Stimulated activated CD8-positive, alpha-beta memory T cell treated with anti-CD3 and anti-CD28 coated beads, Interleukin-7, amount 100 ng/mL, for 48 hours (primary cell): ENCODE results near the gene PPY.
"Not testable (repeated sequence)": the region's sequence is repeated elsewhere in the genome, so short reads cannot be mapped to it uniquely, and the experiment has no call there.

Source experiments
- DNase-seq, 2 donors: peaks; one replicate each; pipeline ENCODE4 v3.0.0-alpha.2; 2020; ENCODE audit warnings: low read depth in 1 of 2; ENCODE audit errors: extremely low read depth in 1 of 2

PPY gene, protein sequence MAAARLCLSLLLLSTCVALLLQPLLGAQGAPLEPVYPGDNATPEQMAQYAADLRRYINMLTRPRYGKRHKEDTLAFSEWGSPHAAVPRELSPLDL

DNA sequence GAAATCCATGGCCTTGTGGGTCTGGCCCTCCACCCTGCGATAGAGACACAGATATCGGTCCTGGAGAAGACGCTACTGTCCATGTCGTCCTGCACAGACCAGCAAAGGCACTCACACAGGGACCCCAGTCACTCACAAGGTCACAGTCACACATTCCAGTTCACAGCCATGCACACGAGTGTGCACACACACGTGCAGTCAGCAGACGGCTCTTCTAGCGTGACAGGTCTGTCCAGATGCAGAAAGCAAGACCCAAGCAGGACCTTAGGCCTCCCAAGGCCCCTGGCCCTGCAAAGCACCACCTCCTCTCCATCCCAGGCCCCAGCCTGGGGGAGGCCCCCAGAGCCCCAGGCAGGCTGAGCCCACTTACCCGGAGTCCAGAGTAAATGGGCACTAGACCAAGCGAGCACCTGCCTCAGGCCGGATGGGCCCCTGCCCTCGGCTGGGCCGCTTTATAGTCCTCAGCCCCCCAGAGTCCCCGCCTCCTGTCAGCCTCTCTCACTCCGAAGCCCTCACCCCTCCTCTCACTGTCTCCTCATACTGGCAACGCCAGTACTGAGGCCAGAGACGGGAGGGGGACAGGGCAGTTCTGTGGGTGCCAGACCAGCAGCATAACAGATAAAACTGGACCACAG lies at the start of gene PPY:
Gene PPY (minus strand): TSS at position 426 of the 635 bp plus-strand sequence. CDS start 822 bp downstream, outside the sequence.
- DNase-seq = no peak

DNA sequence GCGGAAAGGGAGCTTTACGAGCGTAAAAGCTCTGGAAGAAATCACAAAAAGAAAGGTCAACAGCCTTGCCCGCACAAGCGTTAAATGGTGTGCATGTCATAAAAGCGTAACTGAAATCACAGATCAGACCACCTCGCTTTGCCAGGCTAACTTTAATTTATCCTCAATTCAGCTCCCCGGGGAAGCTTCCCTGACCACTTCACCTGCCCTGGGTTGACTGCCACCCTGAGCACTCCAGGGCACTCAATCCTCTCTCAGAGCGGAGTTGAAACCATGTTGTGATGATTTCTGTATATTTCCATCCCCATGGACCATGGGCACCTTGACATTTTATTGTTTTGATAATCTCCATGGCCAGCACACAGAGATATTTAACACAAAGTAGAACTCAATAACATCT lies 46.0 kb upstream of the PPY start:
- no peak for DNase-seq

DNA sequence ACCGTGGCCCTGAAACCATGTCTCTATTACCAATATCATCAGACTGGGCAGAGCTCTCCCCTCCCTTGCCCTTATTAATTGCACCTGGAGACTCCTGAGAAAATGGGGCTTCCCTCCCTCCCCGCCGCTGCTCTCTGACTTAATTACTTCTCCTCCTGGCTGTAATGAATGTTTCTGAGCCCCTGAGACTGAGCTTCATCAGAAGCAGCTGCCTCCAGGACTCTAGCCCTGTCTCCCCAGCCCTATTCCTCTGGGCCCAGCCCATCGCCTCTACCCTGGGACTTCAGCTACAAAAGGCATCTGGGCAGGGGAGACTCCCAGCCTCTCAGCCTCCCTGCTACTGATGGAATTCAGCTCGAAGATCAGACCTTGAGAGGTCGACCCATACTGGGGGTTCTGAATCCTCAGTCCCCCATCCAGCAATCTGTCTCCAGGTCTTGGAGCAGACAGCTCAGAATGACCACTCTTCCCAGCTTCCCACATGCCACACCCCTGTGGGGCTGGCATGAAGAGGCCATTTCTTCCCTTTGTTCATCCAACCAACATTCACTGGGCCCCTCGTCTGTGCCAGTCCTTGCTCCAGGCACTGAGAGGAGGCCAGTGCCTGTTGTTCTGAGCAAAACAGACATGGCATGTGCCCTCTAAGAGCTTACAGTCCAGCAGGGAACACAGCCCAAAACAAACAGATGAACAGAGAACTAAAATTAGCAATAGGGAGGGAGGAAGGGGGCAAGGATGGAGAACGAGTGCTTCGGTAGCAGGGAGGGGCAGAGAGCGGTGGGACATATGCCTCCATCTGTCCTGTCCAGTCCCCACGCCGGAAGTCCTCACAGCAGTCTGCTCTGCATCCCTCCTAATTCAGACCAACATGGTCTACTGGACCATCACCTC lies 45.1 kb upstream of the PPY start:
- no peak for DNase-seq

DNA sequence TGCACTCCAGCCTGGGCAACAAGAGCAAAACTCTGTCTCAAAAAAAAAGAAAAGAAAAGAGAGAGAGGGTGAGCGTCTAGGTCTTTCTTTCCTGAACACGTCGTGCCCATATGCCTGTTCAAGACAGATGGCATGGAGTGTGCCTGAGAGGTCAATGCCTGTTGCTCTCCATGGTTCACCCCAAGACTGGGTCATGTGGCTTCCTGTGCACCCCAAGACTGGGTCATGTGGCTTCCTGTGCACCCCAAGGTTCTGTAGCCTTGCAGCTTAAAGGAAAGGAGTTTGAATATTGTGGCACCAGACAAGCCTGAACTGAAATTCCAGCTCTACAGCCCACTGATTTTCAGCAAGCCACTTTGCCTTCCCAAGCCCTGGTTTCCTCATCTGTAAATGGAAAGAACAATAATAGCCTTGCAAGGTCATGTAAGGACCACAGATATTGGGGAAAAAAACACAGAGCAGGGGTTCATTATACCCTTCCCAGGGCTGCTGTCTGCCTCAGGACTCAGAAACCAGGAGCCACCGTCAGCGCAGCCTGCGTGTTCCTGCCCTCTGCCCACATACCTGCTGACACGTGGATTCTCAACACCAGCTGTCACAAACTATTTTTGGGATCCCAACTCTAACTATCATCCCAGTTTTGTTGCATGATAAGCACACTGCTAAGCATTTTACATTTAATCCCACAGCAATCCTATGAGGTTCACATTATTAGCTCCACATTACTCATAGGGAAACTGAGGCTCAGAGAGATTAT lies 44.1 kb upstream of the PPY start:
- DNase-seq = no peak

DNA sequence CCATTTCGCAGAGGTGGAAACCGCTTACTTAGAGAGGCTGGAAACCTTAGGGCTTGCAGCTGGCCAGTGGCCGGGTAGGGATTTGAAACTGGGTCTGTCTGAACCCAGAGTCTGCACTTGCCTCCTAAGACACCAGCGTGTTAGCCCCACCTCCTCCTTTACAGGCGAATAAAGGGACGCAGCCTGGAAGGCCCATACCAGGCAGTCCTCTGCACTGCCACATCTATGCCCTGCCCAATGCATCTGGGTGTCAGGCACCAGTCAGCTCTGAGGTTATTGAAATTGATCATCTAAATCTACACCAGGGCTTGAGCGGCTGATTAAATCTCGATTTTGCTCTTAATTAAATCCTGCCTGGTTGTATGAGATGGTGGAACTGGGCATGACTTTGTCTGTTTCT lies 42.2 kb upstream of the PPY start:
- DNase-seq = no peak

DNA sequence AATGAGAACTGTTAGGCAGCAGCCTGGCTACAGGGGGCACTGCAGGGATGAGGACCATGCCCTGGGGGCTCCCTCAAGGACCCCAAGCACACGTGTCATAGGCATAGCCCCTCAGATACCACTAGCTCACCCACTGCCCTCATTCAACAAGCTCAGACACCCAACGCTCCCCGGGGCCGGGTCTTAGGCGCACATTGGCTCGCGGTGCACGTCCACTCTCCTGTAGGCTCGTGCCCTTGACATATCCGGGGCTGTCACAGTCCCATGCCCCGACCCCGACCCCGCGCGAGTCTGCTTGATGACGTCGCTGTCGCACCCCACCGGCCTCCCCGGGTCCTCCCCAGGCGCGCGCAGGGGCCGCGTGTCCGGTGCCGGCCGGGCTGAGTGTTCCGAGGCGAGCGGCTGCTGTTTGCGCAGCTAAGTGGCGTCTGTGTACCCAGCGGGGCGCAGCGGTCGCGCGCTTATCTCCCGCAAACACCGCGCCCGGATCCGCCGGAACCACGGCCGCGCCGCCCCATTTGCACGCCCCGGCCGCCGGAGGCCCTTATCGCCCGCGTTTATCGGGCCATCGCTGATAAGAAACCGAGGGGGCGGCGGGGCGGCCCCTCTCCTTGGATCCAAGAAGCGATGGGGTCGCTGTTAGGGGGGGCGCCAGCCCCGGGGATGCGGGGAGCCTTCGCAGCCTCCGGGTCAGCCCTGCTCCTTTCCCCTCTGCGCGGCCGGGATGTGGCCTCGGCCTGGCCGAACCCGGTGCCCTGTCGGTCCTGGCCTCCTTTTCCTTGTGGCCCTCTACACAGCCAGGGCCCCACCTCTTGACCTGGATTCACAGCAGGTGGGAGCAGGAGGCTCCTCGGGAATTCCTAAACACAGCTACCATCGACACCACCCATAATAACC lies 41.5 kb upstream of the PPY start:
- DNase-seq = no peak

- DNase-seq = no peak
Observed at GRCh38 chr17:43983196-43983514, 40.9 kb upstream of the PPY start.

- no peak for DNase-seq
Observed at GRCh38 chr17:43982171-43982570, 39.9 kb upstream of the PPY start.

DNA sequence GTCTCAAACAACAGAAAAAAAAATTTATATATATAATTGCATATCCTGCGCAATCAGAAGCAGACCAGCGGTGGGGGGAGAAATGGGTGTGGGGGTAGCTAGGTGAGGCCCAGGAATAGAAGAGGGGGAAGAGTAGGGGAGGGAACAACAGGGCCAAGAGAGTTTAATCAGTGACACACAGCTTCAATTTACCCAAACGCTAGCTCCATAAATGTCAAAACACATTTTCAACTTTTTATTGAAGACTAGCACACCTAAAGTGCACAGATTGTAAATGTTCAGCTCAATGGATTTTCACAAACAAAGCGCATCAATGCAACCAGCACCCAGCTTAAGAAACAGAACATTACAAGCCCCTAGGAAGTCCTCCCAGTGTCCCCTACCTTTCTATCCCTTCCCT lies 37.4 kb upstream of the PPY start:
- DNase-seq = no peak

- no peak for DNase-seq
Observed at GRCh38 chr17:43979011-43979410, 36.7 kb upstream of the PPY start.

GRCh38 chr17:43978078-43978477 lies 35.8 kb upstream of the PPY start:
- no peak for DNase-seq

DNA sequence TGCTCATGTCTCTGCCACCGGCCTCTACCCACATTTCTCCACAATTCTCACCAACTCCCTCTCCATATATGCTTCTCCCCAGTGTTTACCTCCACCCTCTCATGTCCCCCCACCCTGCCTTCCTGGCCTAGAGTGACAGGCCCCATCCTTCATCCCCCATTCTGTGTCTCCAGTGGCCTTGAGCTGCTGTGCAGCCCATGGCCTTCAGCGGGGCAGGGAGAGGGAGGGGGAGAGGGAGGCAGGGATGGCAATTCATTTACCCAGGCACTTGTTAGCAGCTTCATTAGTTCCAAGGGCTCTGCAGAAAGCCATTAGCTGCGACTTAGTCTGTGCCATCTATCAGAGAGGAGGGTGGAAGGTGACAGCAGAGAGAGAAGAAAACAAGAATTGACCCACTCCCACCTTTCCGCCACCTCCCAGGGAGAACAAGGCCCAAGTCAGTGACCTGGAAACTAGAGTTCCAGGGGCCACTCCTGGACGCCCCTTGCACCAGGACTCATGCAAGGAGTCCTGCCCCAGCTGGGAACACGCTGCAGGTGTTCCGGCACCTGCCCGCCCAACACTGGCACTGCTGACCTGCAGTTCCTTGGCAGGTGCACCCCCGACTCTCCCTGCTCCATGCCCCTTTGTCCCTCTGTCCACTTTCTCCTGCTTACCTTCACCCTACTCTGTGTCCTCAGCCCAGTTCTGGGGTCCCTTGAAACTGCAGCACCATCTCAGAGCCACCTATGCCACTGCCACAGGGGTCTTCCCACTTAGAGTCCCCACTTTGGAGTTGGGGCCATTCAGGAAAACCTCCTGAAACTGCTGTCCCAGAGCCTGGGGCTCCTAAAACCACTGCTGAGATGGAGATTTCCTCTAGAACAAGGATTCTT lies 34.9 kb upstream of the PPY start:
- no peak for DNase-seq

DNA sequence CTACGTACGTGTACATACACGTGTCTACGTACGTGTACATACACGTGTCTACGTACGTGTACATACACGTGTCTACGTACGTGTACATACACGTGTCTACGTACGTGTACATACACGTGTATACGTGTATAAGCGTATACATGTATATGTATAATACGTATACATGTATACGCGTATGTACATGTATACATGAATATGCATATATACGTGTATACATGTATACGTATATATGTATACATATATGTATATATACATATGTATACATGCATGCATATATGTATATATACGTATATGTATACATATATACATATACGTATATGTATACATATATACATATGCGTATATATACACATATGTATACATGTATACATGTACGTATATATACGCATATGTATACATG lies 33.6 kb upstream of the PPY start:
- no peak for DNase-seq

GRCh38 chr17:43974382-43975266 lies 32.3 kb upstream of the PPY start:
- DNase-seq = no peak

GRCh38 chr17:43972444-43973212 lies 30.4 kb upstream of the PPY start:
- not testable (repeated sequence) for DNase-seq

DNA sequence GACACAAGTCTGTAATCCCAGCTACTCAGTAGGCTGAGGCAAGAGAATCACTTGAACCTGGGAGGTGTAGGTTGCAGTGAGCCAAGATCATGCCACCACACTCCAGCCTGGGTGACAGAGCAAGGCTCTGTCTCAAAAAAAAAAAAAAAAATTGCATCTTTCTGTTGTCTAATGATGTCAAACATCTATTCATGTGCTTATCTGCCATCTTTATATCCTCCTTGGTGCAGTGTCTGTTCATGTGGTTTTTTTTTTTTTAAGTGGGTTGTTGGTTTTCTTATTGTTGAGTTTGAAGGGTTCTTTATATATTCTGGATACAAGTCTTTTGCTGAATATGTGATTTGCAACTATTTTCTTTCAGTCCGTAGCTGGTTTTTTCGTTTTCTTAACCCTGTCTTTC lies 29.2 kb upstream of the PPY start:
- DNase-seq = not testable (repeated sequence)

- no peak for DNase-seq
Observed at GRCh38 chr17:43970366-43970765, 28.1 kb upstream of the PPY start.
